Activated CD4-positive, alpha-beta T cell treated with anti-CD3 and anti-CD28 coated beads, Interleukin-2, amount 10 ng/mL, durations not matched to agents 7 days and 5 days (primary cell): ENCODE data around the gene TROAP. TPM values are rescaled to one million over a fixed set of nuclear protein-coding genes. Genes with fewer than 3 reads are reported as not detected.
A peak's percentile ranks its signal among the peaks of the same experiment; 100 is the strongest.

Experiments used
- CTCF ChIA-PET: fragments of 350-600 bp; sonication (Branson Sonifier 250); formaldehyde crosslinking; loops from one replicate; lab custom pipeline; 2021; ENCODE audit warnings: antibody characterized with exemption; lab: Charles Lee
- POLR2A ChIA-PET: fragments of 350-600 bp; sonication (Branson Sonifier 250); formaldehyde crosslinking; loops from one replicate; lab custom pipeline; 2021; ENCODE audit warnings: antibody characterized with exemption; lab: Charles Lee
- DNase-seq: peaks from one replicate; pipeline ENCODE4 v3.0.0-alpha.2; 2020
- H3K27ac Mint-ChIP-seq: one replicate; pipeline ENCODE4 v1.8.0; 2021; ENCODE audit warnings: mild to moderate bottlenecking, moderate library complexity, mixed read lengths
- H3K27me3 Mint-ChIP-seq: one replicate; pipeline ENCODE4 v1.8.0; 2021; ENCODE audit warnings: mixed read lengths
- H3K36me3 Mint-ChIP-seq: one replicate; pipeline ENCODE4 v1.8.0; 2021; ENCODE audit warnings: low read depth, mixed read lengths
- H3K4me1 Mint-ChIP-seq: one replicate; pipeline ENCODE4 v1.8.0; 2021; ENCODE audit warnings: mixed read lengths
- H3K4me3 Mint-ChIP-seq: one replicate; pipeline ENCODE4 v1.8.0; 2021; ENCODE audit warnings: mild to moderate bottlenecking, moderate library complexity, mixed read lengths
- H3K9me3 Mint-ChIP-seq: one replicate; pipeline ENCODE4 v1.8.0; 2021; ENCODE audit warnings: mixed read lengths
- total RNA-seq, 2 experiments: library from RNA; stranded (reverse); gene quantifications; one replicate each; pipeline ENCODE4 v1.2.3, GENCODE V29; 2021

Gene TROAP
- total RNA-seq, 2 experiments from 2014 or later, result 111 to 115 TPM

- DNase-seq, result no peak
- Mint-ChIP-seq H3K36me3 (no peaks in the 10 kb centered on the region), H3K9me3 (no peaks in the 10 kb centered on the region), H3K27ac (no peak overlapping the region), H3K4me1 (peaks cover under 1% of the 10 kb centered on the region), H3K4me3 (no peak overlapping the region), H3K27me3 (peaks cover 52% of the 10 kb centered on the region)
- POLR2A ChIA-PET, result no interaction called here
- CTCF ChIA-PET, result interaction anchor here (0.9 to 1.4 kb wide), 4 partner anchors 10 to 228 kb away, joined by 3 to 6 read pairs (median 4); partner anchors contain the start of genes C1QL4 and SPATS2
Measured at GRCh38 chr12:49352351-49352750, 29.3 kb downstream of the TROAP start.

- CTCF ChIA-PET, result interaction anchor here (0.9 to 3.7 kb wide), 3 partner anchors 8 to 158 kb away, joined by 3 to 36 read pairs (median 3); partner anchors contain the start of gene DNAJC22
- Mint-ChIP-seq H3K4me3 (no peak overlapping the region), H3K4me1 (peaks cover 3% of the 10 kb centered on the region), H3K36me3 (no peaks in the 10 kb centered on the region), H3K27ac (no peak overlapping the region), H3K27me3 (peaks cover 43% of the 10 kb centered on the region), H3K9me3 (no peaks in the 10 kb centered on the region)
- POLR2A ChIA-PET, result no interaction called here
- no peak for DNase-seq
Measured at GRCh38 chr12:49355913-49356312, 32.9 kb downstream of the TROAP start.

- Mint-ChIP-seq H3K27me3 (peaks cover 44% of the 10 kb centered on the region), H3K27ac (no peak overlapping the region), H3K9me3 (no peaks in the 10 kb centered on the region), H3K4me3 (no peak overlapping the region), H3K4me1 (peaks cover 3% of the 10 kb centered on the region), H3K36me3 (no peaks in the 10 kb centered on the region)
- DNase-seq, result no peak
- POLR2A ChIA-PET, result no interaction called here
- CTCF ChIA-PET, result interaction anchor here (0.6 to 3.7 kb wide), 9 partner anchors 9 to 155 kb away, joined by 3 to 66 read pairs (median 4); partner anchors contain the start of genes C1QL4 and DNAJC22
Measured at GRCh38 chr12:49357103-49357678, 34.1 kb downstream of the TROAP start.

- Mint-ChIP-seq H3K4me1 (peaks cover 3% of the 10 kb centered on the region), H3K27ac (no peak overlapping the region), H3K27me3 (peaks cover 33% of the 10 kb centered on the region), H3K9me3 (no peaks in the 10 kb centered on the region), H3K4me3 (no peak overlapping the region), H3K36me3 (no peaks in the 10 kb centered on the region)
- DNase-seq, result peak; percentile 73
- ChIA-PET CTCF (interaction anchor here (0.6 to 3.7 kb wide), 28 partner anchors 8 to 328 kb away, joined by 3 to 66 read pairs (median 4); partner anchors contain the start of genes C1QL4, DNAJC22 and SPATS2), POLR2A (interaction anchor here (0.6 kb wide), 1 partner anchor 36 kb away, joined by 3 read pairs; the partner anchor contains the start of gene TROAP)
Measured at GRCh38 chr12:49358483-49359141, 35.6 kb downstream of the TROAP start.

GRCh38 chr12:49359671-49360070, 36.6 kb downstream of the TROAP start:
- POLR2A ChIA-PET, result no interaction called here
- peaks cover 27% of the 10 kb centered on the region for H3K27me3 Mint-ChIP-seq
- H3K27ac Mint-ChIP-seq, result no peak overlapping the region
- CTCF ChIA-PET, result interaction anchor here (0.6 to 3.7 kb wide), 7 partner anchors 7 to 153 kb away, joined by 5 to 66 read pairs (median 15); partner anchors contain the start of genes DNAJC22 and SPATS2
- H3K4me3 Mint-ChIP-seq, result no peak overlapping the region
- H3K9me3 Mint-ChIP-seq, result no peaks in the 10 kb centered on the region
- H3K36me3 Mint-ChIP-seq, result no peaks in the 10 kb centered on the region
- H3K4me1 Mint-ChIP-seq, result peaks cover 3% of the 10 kb centered on the region
- no peak for DNase-seq

- DNase-seq, result no peak
- H3K36me3 Mint-ChIP-seq, result no peaks in the 10 kb centered on the region
- ChIA-PET CTCF (interaction anchor here (0.7 to 2.7 kb wide), 5 partner anchors 14 to 152 kb away, joined by 3 to 12 read pairs (median 5); no protein-coding TSS in a partner anchor), POLR2A (no interaction called here)
- H3K27ac Mint-ChIP-seq, result no peak overlapping the region
- H3K27me3 Mint-ChIP-seq, result peaks cover 19% of the 10 kb centered on the region
- no peak overlapping the region for H3K4me3 Mint-ChIP-seq
- H3K4me1 Mint-ChIP-seq, result peaks cover 12% of the 10 kb centered on the region
- H3K9me3 Mint-ChIP-seq, result no peaks in the 10 kb centered on the region
Measured at GRCh38 chr12:49362077-49362476, 39.0 kb downstream of the TROAP start.

- Mint-ChIP-seq H3K36me3 (no peaks in the 10 kb centered on the region), H3K27me3 (peaks cover 6% of the 10 kb centered on the region), H3K4me1 (peaks cover 32% of the 10 kb centered on the region), H3K27ac (no peak overlapping the region), H3K9me3 (no peaks in the 10 kb centered on the region), H3K4me3 (no peak overlapping the region)
- CTCF ChIA-PET, result interaction anchor here (0.9 to 2.4 kb wide), 3 partner anchors 32 to 149 kb away, joined by 3 to 9 read pairs (median 3); partner anchors contain the start of gene PRPH
- POLR2A ChIA-PET, result no interaction called here
- DNase-seq, result no peak
Measured at GRCh38 chr12:49364989-49365388, 41.9 kb downstream of the TROAP start.

- peaks cover 36% of the 10 kb centered on the region for H3K4me1 Mint-ChIP-seq
- H3K4me3 Mint-ChIP-seq, result peak overlapping the region; percentile 55
- peak overlapping the region; percentile 55 for H3K27ac Mint-ChIP-seq
- H3K36me3 Mint-ChIP-seq, result peaks cover 2% of the 10 kb centered on the region
- POLR2A ChIA-PET, result interaction anchor here (1.9 kb wide), 1 partner anchor 42 kb away, joined by 6 read pairs; the partner anchor contains the start of gene TROAP
- H3K9me3 Mint-ChIP-seq, result no peaks in the 10 kb centered on the region
- no peak for DNase-seq
- CTCF ChIA-PET, result interaction anchor here (1.5 to 2.4 kb wide), 2 partner anchors 31 to 183 kb away, joined by 3 to 9 read pairs; no protein-coding TSS in a partner anchor
- peaks cover 6% of the 10 kb centered on the region for H3K27me3 Mint-ChIP-seq
Measured at GRCh38 chr12:49365542-49365941, 42.5 kb downstream of the TROAP start.

- POLR2A ChIA-PET, result interaction anchor here (0.6 to 1.9 kb wide), 4 partner anchors 23 to 95 kb away, joined by 3 to 6 read pairs (median 4); partner anchors contain the start of gene TROAP
- Mint-ChIP-seq H3K4me3 (peak overlapping the region; percentile 90), H3K9me3 (no peaks in the 10 kb centered on the region), H3K36me3 (peaks cover 2% of the 10 kb centered on the region), H3K4me1 (peaks cover 39% of the 10 kb centered on the region), H3K27me3 (peaks cover 3% of the 10 kb centered on the region), H3K27ac (peak overlapping the region; percentile 97)
- no peak for DNase-seq
- CTCF ChIA-PET, result interaction anchor here (0.8 to 2.4 kb wide), 19 partner anchors 7 to 579 kb away, joined by 3 to 14 read pairs (median 4); partner anchors contain the start of genes C1QL4, DNAJC22, PRPH and TMBIM6
Measured at GRCh38 chr12:49366096-49366651, 43.1 kb downstream of the TROAP start.

GRCh38 chr12:49366652-49367380, 43.8 kb downstream of the TROAP start:
- Mint-ChIP-seq H3K4me1 (peaks cover 43% of the 10 kb centered on the region), H3K9me3 (no peaks in the 10 kb centered on the region), H3K27me3 (no peaks in the 10 kb centered on the region), H3K27ac (peak overlapping the region; percentile 97), H3K36me3 (peaks cover 6% of the 10 kb centered on the region), H3K4me3 (peak overlapping the region; percentile 90)
- ChIA-PET POLR2A (interaction anchor here (0.6 to 1.9 kb wide), 7 partner anchors 22 to 587 kb away, joined by 3 to 6 read pairs (median 3); partner anchors contain the start of gene TROAP), CTCF (interaction anchor here (0.6 to 2.4 kb wide), 24 partner anchors 8 to 578 kb away, joined by 3 to 14 read pairs (median 4); partner anchors contain the start of genes C1QL4, DNAJC22, PRPH and TMBIM6)
- DNase-seq, result peak; percentile 88

GRCh38 chr12:49367381-49368239, 44.6 kb downstream of the TROAP start, which contains the start of gene SPATS2:
Gene SPATS2 (plus strand): TSS chr12:49367462. CDS start chr12:49461013, 93,551 bp downstream.
- ChIA-PET POLR2A (interaction anchor here (0.6 to 1.9 kb wide), 5 partner anchors 21 to 586 kb away, joined by 3 to 6 read pairs (median 3); partner anchors contain the start of gene TROAP), CTCF (interaction anchor here (0.6 to 2.4 kb wide), 21 partner anchors 9 to 578 kb away, joined by 3 to 14 read pairs (median 4); partner anchors contain the start of genes DNAJC22, PRPH, TMBIM6 and TUBA1C)
- Mint-ChIP-seq H3K36me3 (peaks cover 6% of the 10 kb centered on the region), H3K4me1 (peaks cover 45% of the 10 kb centered on the region), H3K9me3 (no peaks in the 10 kb centered on the region), H3K27me3 (no peaks in the 10 kb centered on the region), H3K27ac (peak within 1 kb of the TSS; percentile 97), H3K4me3 (peak within 1 kb of the TSS; percentile 90)
- no peak for DNase-seq
